ENCODE results near the gene CC2D1B.
"Not testable (repeated sequence)": the region's sequence is repeated elsewhere in the genome, so short reads cannot be mapped to it uniquely, and the experiment has no call there.

Gene CC2D1B

GRCh38 chr1:52365746-52366516, at the start of gene CC2D1B:
Gene CC2D1B (minus strand): TSS chr1:52366205. CDS start chr1:52364620, 1,585 bp downstream.
- Mint-ChIP-seq H3K36me3 (ENCODE audit: low read depth) (peaks cover 22% of the 10 kb centered on the region), H3K9me3 (no peaks in the 10 kb centered on the region), H3K4me3 (peak within 1 kb of the TSS; percentile 92), H3K27ac (peak within 1 kb of the TSS; percentile 91), H3K4me1 (ENCODE audit: low read depth) (peaks cover 45% of the 10 kb centered on the region), H3K27me3 (no peaks in the 10 kb centered on the region)

GRCh38 chr1:52414942-52415341, 48.9 kb upstream of the CC2D1B start:
- H3K27me3 Mint-ChIP-seq = no peaks in the 10 kb centered on the region
- H3K4me3 Mint-ChIP-seq = no peak overlapping the region
- H3K27ac Mint-ChIP-seq = no peak overlapping the region
- H3K36me3 Mint-ChIP-seq (ENCODE audit: low read depth) = peaks cover 75% of the 10 kb centered on the region
- H3K4me1 Mint-ChIP-seq (ENCODE audit: low read depth) = peaks cover 9% of the 10 kb centered on the region
- no peaks in the 10 kb centered on the region for H3K9me3 Mint-ChIP-seq

GRCh38 chr1:52413410-52413989, 47.5 kb upstream of the CC2D1B start:
- H3K36me3 Mint-ChIP-seq (ENCODE audit: low read depth) = peaks cover 72% of the 10 kb centered on the region
- no peaks in the 10 kb centered on the region for H3K27me3 Mint-ChIP-seq

GRCh38 chr1:52404975-52405338, 39.0 kb upstream of the CC2D1B start:
- H3K4me1 Mint-ChIP-seq (ENCODE audit: low read depth) = peaks cover 54% of the 10 kb centered on the region
- peak overlapping the region; percentile 97 for H3K27ac Mint-ChIP-seq
- peak overlapping the region; percentile 100 for H3K4me3 Mint-ChIP-seq
- no peaks in the 10 kb centered on the region for H3K27me3 Mint-ChIP-seq
- no peaks in the 10 kb centered on the region for H3K9me3 Mint-ChIP-seq
- H3K36me3 Mint-ChIP-seq (ENCODE audit: low read depth) = peaks cover 62% of the 10 kb centered on the region

More at GRCh38 chr1:52413410-52413989, 47.5 kb upstream of the CC2D1B start:
- H3K4me1 Mint-ChIP-seq (ENCODE audit: low read depth) = peaks cover 2% of the 10 kb centered on the region
- no peaks in the 10 kb centered on the region for H3K9me3 Mint-ChIP-seq
- H3K27ac Mint-ChIP-seq = no peak overlapping the region
- H3K4me3 Mint-ChIP-seq = no peak overlapping the region

- Mint-ChIP-seq H3K9me3 (no peaks in the 10 kb centered on the region), H3K27me3 (no peaks in the 10 kb centered on the region), H3K4me3 (peak within 1 kb of the TSS; percentile 100), H3K4me1 (ENCODE audit: low read depth) (peaks cover 54% of the 10 kb centered on the region), H3K36me3 (ENCODE audit: low read depth) (peaks cover 67% of the 10 kb centered on the region), H3K27ac (peak within 1 kb of the TSS; percentile 97)
Measured at GRCh38 chr1:52404116-52404974, 38.3 kb upstream of the CC2D1B start, which contains the start of the genes ORC1 and PRPF38A. Gene ORC1 (minus strand): TSS chr1:52404423. CDS start chr1:52402223, 2,200 bp downstream. Gene PRPF38A (plus strand): TSS chr1:52404602. CDS start chr1:52404750, 148 bp downstream.

- H3K4me3 Mint-ChIP-seq = peak overlapping the region; percentile 100
- H3K4me1 Mint-ChIP-seq (ENCODE audit: low read depth) = peaks cover 54% of the 10 kb centered on the region
- H3K9me3 Mint-ChIP-seq = no peaks in the 10 kb centered on the region
- H3K36me3 Mint-ChIP-seq (ENCODE audit: low read depth) = peaks cover 65% of the 10 kb centered on the region
- peak overlapping the region; percentile 97 for H3K27ac Mint-ChIP-seq
- H3K27me3 Mint-ChIP-seq = no peaks in the 10 kb centered on the region
Measured at GRCh38 chr1:52403566-52404115, 37.6 kb upstream of the CC2D1B start.

- Mint-ChIP-seq H3K27ac (peak overlapping the region; percentile 97), H3K27me3 (no peaks in the 10 kb centered on the region), H3K36me3 (ENCODE audit: low read depth) (peaks cover 58% of the 10 kb centered on the region), H3K9me3 (no peaks in the 10 kb centered on the region), H3K4me3 (peak overlapping the region; percentile 100), H3K4me1 (ENCODE audit: low read depth) (peaks cover 54% of the 10 kb centered on the region)
Measured at GRCh38 chr1:52402860-52403240, 36.8 kb upstream of the CC2D1B start.

- Mint-ChIP-seq H3K27me3 (no peaks in the 10 kb centered on the region), H3K4me3 (no peak overlapping the region), H3K9me3 (no peaks in the 10 kb centered on the region), H3K4me1 (ENCODE audit: low read depth) (peaks cover 33% of the 10 kb centered on the region), H3K36me3 (ENCODE audit: low read depth) (peaks cover 66% of the 10 kb centered on the region), H3K27ac (no peak overlapping the region)
Measured at GRCh38 chr1:52400131-52400530, 34.1 kb upstream of the CC2D1B start.

GRCh38 chr1:52399629-52400028, 33.6 kb upstream of the CC2D1B start:
- H3K27ac Mint-ChIP-seq = no peak overlapping the region
- H3K4me3 Mint-ChIP-seq = no peak overlapping the region
- no peaks in the 10 kb centered on the region for H3K9me3 Mint-ChIP-seq
- H3K27me3 Mint-ChIP-seq = no peaks in the 10 kb centered on the region
- H3K4me1 Mint-ChIP-seq (ENCODE audit: low read depth) = peaks cover 33% of the 10 kb centered on the region
- peaks cover 71% of the 10 kb centered on the region for H3K36me3 Mint-ChIP-seq (ENCODE audit: low read depth)

- H3K4me3 Mint-ChIP-seq = no peak overlapping the region
- no peak overlapping the region for H3K27ac Mint-ChIP-seq
- no peaks in the 10 kb centered on the region for H3K9me3 Mint-ChIP-seq
- H3K27me3 Mint-ChIP-seq = no peaks in the 10 kb centered on the region
- peaks cover 80% of the 10 kb centered on the region for H3K36me3 Mint-ChIP-seq (ENCODE audit: low read depth)
- no peaks in the 10 kb centered on the region for H3K4me1 Mint-ChIP-seq (ENCODE audit: low read depth)
Measured at GRCh38 chr1:52393174-52393573, 27.2 kb upstream of the CC2D1B start.

GRCh38 chr1:52386458-52386857, 20.5 kb upstream of the CC2D1B start:
- H3K9me3 Mint-ChIP-seq = no peaks in the 10 kb centered on the region
- H3K36me3 Mint-ChIP-seq (ENCODE audit: low read depth) = peaks cover 76% of the 10 kb centered on the region
- H3K27ac Mint-ChIP-seq = no peak overlapping the region
- no peaks in the 10 kb centered on the region for H3K27me3 Mint-ChIP-seq
- H3K4me3 Mint-ChIP-seq = no peak overlapping the region
- H3K4me1 Mint-ChIP-seq (ENCODE audit: low read depth) = no peaks in the 10 kb centered on the region

- no peak overlapping the region for H3K4me3 Mint-ChIP-seq
- no peaks in the 10 kb centered on the region for H3K9me3 Mint-ChIP-seq
- H3K27ac Mint-ChIP-seq = no peak overlapping the region
- no peaks in the 10 kb centered on the region for H3K4me1 Mint-ChIP-seq (ENCODE audit: low read depth)
- H3K27me3 Mint-ChIP-seq = no peaks in the 10 kb centered on the region
- H3K36me3 Mint-ChIP-seq (ENCODE audit: low read depth) = peaks cover 80% of the 10 kb centered on the region
Measured at GRCh38 chr1:52385376-52385775, 19.4 kb upstream of the CC2D1B start.

- Mint-ChIP-seq H3K36me3 (ENCODE audit: low read depth) (peaks cover 39% of the 10 kb centered on the region), H3K4me1 (ENCODE audit: low read depth) (peaks cover 26% of the 10 kb centered on the region)
- not testable (repeated sequence) for H3K27ac Mint-ChIP-seq, H3K4me3 Mint-ChIP-seq, H3K9me3 Mint-ChIP-seq, H3K27me3 Mint-ChIP-seq
Measured at GRCh38 chr1:52369851-52370250, 3.8 kb upstream of the CC2D1B start.

GRCh38 chr1:52368383-52369172, 2.6 kb upstream of the CC2D1B start:
- Mint-ChIP-seq H3K27ac (peak overlapping the region; percentile 0), H3K27me3 (no peaks in the 10 kb centered on the region), H3K4me1 (ENCODE audit: low read depth) (peaks cover 37% of the 10 kb centered on the region), H3K4me3 (peak overlapping the region; percentile 39), H3K9me3 (no peaks in the 10 kb centered on the region), H3K36me3 (ENCODE audit: low read depth) (peaks cover 31% of the 10 kb centered on the region)
